ENCODE results near the gene ARFGAP3. TPM values are rescaled to one million over a fixed set of nuclear protein-coding genes. Genes with fewer than 3 reads are reported as not detected.

ARFGAP3 gene
- total and polyA plus RNA-seq, 4 donors, result 25.8 to 42.9 (median 42.3) TPM

GRCh38 chr22:42836026-42836425 is 21.0 kb downstream of the ARFGAP3 start:
- Histone ChIP-seq H3K36me3 (ENCODE audit: control insufficient read depth in 4 of 4, insufficient read depth in 4 of 4, low read length in 4 of 4) (peaks cover 15 to 28% (median 25%) of the 10 kb centered on the region in 4 donors), H3K4me1 (ENCODE audit: control insufficient read depth in 5 of 5, insufficient read depth in 5 of 5, low read length in 5 of 5) (no peaks in the 10 kb centered on the region), H3K9ac (ENCODE audit: insufficient read depth in 1 of 2, low read length in 2 of 2) (no peak overlapping the region), H3K27me3 (ENCODE audit: control insufficient read depth in 3 of 3, insufficient read depth in 3 of 3, low read length in 2 of 3) (no peaks in the 10 kb centered on the region), H3K9me3 (ENCODE audit: control insufficient read depth in 4 of 4, insufficient read depth in 3 of 4, low read length in 3 of 4) (no peaks in the 10 kb centered on the region), H3K27ac (ENCODE audit: low read depth in 1 of 2, low read length in 1 of 2) (no peak overlapping the region), H3K4me3 (no peak overlapping the region)
- 97 to 99% methylated on average over 5 of the region's 5 CpGs for WGBS, 2 donors
- DNase-seq, result no peak
- no peak for ATAC-seq (ENCODE audit: insufficient read depth, low FRiP score)
- no peak for TF ChIP-seq CTCF (IDR thresholded peaks at IDR 0.05; ENCODE audit: control extremely low read depth, extremely low read depth)

- Histone ChIP-seq H3K4me1 (ENCODE audit: control insufficient read depth in 5 of 5, insufficient read depth in 5 of 5, low read length in 5 of 5) (no peaks in the 10 kb centered on the region), H3K36me3 (ENCODE audit: control insufficient read depth in 4 of 4, insufficient read depth in 4 of 4, low read length in 4 of 4) (peaks cover 23 to 32% (median 27%) of the 10 kb centered on the region in 4 donors), H3K27me3 (ENCODE audit: control insufficient read depth in 3 of 3, insufficient read depth in 3 of 3, low read length in 2 of 3) (no peaks in the 10 kb centered on the region), H3K4me3 (no peak overlapping the region), H3K27ac (ENCODE audit: low read depth in 1 of 2, low read length in 1 of 2) (no peak overlapping the region), H3K9me3 (ENCODE audit: control insufficient read depth in 4 of 4, insufficient read depth in 3 of 4, low read length in 3 of 4) (no peaks in the 10 kb centered on the region), H3K9ac (ENCODE audit: insufficient read depth in 1 of 2, low read length in 2 of 2) (no peak overlapping the region)
- ATAC-seq (ENCODE audit: insufficient read depth, low FRiP score), result no peak
- DNase-seq, result no peak
- 83 to 88% methylated on average over 5 of the region's 5 CpGs for WGBS, 2 donors
- no peak for TF ChIP-seq CTCF (IDR thresholded peaks at IDR 0.05; ENCODE audit: control extremely low read depth, extremely low read depth)
Measured at GRCh38 chr22:42834177-42834949, 22.7 kb downstream of the ARFGAP3 start.

GRCh38 chr22:42833104-42833503 is 24.0 kb downstream of the ARFGAP3 start:
- Histone ChIP-seq H3K9me3 (ENCODE audit: control insufficient read depth in 4 of 4, insufficient read depth in 3 of 4, low read length in 3 of 4) (no peaks in the 10 kb centered on the region), H3K4me1 (ENCODE audit: control insufficient read depth in 5 of 5, insufficient read depth in 5 of 5, low read length in 5 of 5) (no peaks in the 10 kb centered on the region), H3K27ac (ENCODE audit: low read depth in 1 of 2, low read length in 1 of 2) (no peak overlapping the region), H3K4me3 (no peak overlapping the region), H3K27me3 (ENCODE audit: control insufficient read depth in 3 of 3, insufficient read depth in 3 of 3, low read length in 2 of 3) (no peaks in the 10 kb centered on the region), H3K9ac (ENCODE audit: insufficient read depth in 1 of 2, low read length in 2 of 2) (no peak overlapping the region), H3K36me3 (ENCODE audit: control insufficient read depth in 4 of 4, insufficient read depth in 4 of 4, low read length in 4 of 4) (peaks cover 25 to 36% (median 28%) of the 10 kb centered on the region in 4 donors)
- DNase-seq (no peak), ATAC-seq (ENCODE audit: insufficient read depth, low FRiP score) (no peak)
- no peak for TF ChIP-seq CTCF (IDR thresholded peaks at IDR 0.05; ENCODE audit: control extremely low read depth, extremely low read depth)

Measured in lung (tissue), 12 donors.